HEK293 (cell line): Measurements from ENCODE around the gene SLC25A17.

Experiments used
- CTCF ChIA-PET: fragments of 350-600 bp; formaldehyde crosslinking; extraction: SDS; loops from one replicate; lab custom pipeline; 2021; ENCODE audit warnings: antibody characterized with exemption; lab: Yijun Ruan, JAX
- POLR2A ChIA-PET: fragments of 300-600 bp; formaldehyde crosslinking; extraction: SDS; loops from one replicate; lab custom pipeline; 2020; ENCODE audit warnings: antibody characterized with exemption, inconsistent platforms; lab: Yijun Ruan, JAX
- H3K27ac ChIP-seq: fragments of 200-500 bp; sonication (Bioruptor generic); 2 replicates; pipeline ENCODE4 v1.5.1; 2014; ENCODE audit warnings: low read depth, low read length, control low read depth, inconsistent platforms; ENCODE audit errors: extremely low read depth
- H3K36me3 ChIP-seq, 2 experiments: fragments of 200-500 bp in 1 of 2; sonication (Bioruptor generic) in 1 of 2; 1 replicate in 1 of 2; 2 replicates in 1 of 2; pipeline ENCODE4 v1.5.1; 2014 to 2017; ENCODE audit warnings: inconsistent platforms in 2 of 2, low read length in 2 of 2; ENCODE audit not compliant: control insufficient read depth in 2 of 2, insufficient read depth in 1 of 2
- H3K4me1 ChIP-seq: fragments of 200-500 bp; sonication (Bioruptor generic); 2 replicates; pipeline ENCODE4 v1.5.1; 2014; ENCODE audit warnings: mild to moderate bottlenecking, low read length, inconsistent platforms; ENCODE audit not compliant: control insufficient read depth, insufficient read depth
- H3K4me3 ChIP-seq: 2 replicates; pipeline ENCODE4 v1.5.1; 2011; ENCODE audit warnings: low read depth, mild to moderate bottlenecking, control low read depth, low read length, moderate library complexity
- H3K9me3 ChIP-seq: fragments of 200-500 bp; sonication (Bioruptor generic); 2 replicates; pipeline ENCODE4 v1.5.1; 2014; ENCODE audit warnings: low read depth, low read length, inconsistent platforms; ENCODE audit not compliant: control insufficient read depth, insufficient read depth
- BCL11A ChIP-seq: fragments of 450-650 bp; formaldehyde crosslinking; IDR thresholded peaks from 2 replicates; pipeline ENCODE4 v1.5.1; 2016; ENCODE audit warnings: low read depth, missing biosample characterization, missing genetic modification characterization
- ZBTB17 ChIP-seq: fragments of 450-650 bp; formaldehyde crosslinking; IDR thresholded peaks from 2 replicates; pipeline ENCODE4 v1.5.1; 2016; ENCODE audit warnings: missing biosample characterization, missing genetic modification characterization
- ZEB2 ChIP-seq: fragments of 450-650 bp; formaldehyde crosslinking; IDR thresholded peaks from 2 replicates; pipeline ENCODE4 v1.5.1; 2016; ENCODE audit warnings: missing biosample characterization, missing genetic modification characterization
- ZFP3 ChIP-seq: fragments of 450-650 bp; formaldehyde crosslinking; IDR thresholded peaks from 2 replicates; pipeline ENCODE4 v1.5.1; 2016; ENCODE audit warnings: low read depth, missing biosample characterization, missing genetic modification characterization
- ZFP37 ChIP-seq: fragments of 450-650 bp; formaldehyde crosslinking; IDR thresholded peaks from 2 replicates; pipeline ENCODE4 v1.5.1; 2016; ENCODE audit warnings: missing biosample characterization, missing genetic modification characterization
- ZNF19 ChIP-seq: fragments of 450-650 bp; formaldehyde crosslinking; IDR thresholded peaks from 2 replicates; pipeline ENCODE4; 2016; ENCODE audit warnings: missing biosample characterization, missing genetic modification characterization, low read depth
- ZNF391 ChIP-seq: fragments of 450-650 bp; formaldehyde crosslinking; IDR thresholded peaks from 2 replicates; pipeline ENCODE4 v1.5.1; 2016; ENCODE audit warnings: low read depth, missing biosample characterization, missing genetic modification characterization, borderline replicate concordance
- ZNF521 ChIP-seq: fragments of 450-650 bp; formaldehyde crosslinking; IDR thresholded peaks from 2 replicates; pipeline ENCODE4 v1.5.1; 2017; ENCODE audit warnings: missing biosample characterization, mild to moderate bottlenecking, missing genetic modification characterization
- ZNF561 ChIP-seq: fragments of 450-650 bp; IDR thresholded peaks from 2 replicates; pipeline ENCODE4 v1.5.1; 2018; ENCODE audit warnings: missing biosample characterization, missing genetic modification characterization, borderline replicate concordance
- ZNF624 ChIP-seq: fragments of 450-650 bp; formaldehyde crosslinking; IDR thresholded peaks from 2 replicates; pipeline ENCODE4 v1.5.1; 2017; ENCODE audit warnings: missing biosample characterization, missing genetic modification characterization
- ZNF768 ChIP-seq: fragments of 450-650 bp; formaldehyde crosslinking; IDR thresholded peaks from 2 replicates; pipeline ENCODE4 v1.5.1; 2018; ENCODE audit warnings: missing biosample characterization, mild to moderate bottlenecking, missing genetic modification characterization
- ZNF837 ChIP-seq: fragments of 450-650 bp; formaldehyde crosslinking; IDR thresholded peaks from 2 replicates; pipeline ENCODE4 v1.5.1; 2016; ENCODE audit warnings: missing biosample characterization, missing genetic modification characterization
- ZSCAN23 ChIP-seq: fragments of 450-650 bp; formaldehyde crosslinking; IDR thresholded peaks from 2 replicates; pipeline ENCODE4 v1.5.1; 2016; ENCODE audit warnings: missing biosample characterization, missing genetic modification characterization
- TF ChIP-seq, protein P1 (sequence below): fragments of 450-650 bp; formaldehyde crosslinking; IDR thresholded peaks from 2 replicates; pipeline ENCODE4 v1.5.1; 2016; ENCODE audit warnings: missing biosample characterization, missing genetic modification characterization, borderline replicate concordance
- TF ChIP-seq, protein P2 (sequence below): fragments of 450-650 bp; formaldehyde crosslinking; IDR thresholded peaks from 2 replicates; pipeline ENCODE4 v1.5.1; 2017; ENCODE audit warnings: missing biosample characterization, missing genetic modification characterization
- TF ChIP-seq, protein P3 (sequence below): fragments of 450-650 bp; formaldehyde crosslinking; IDR thresholded peaks from 2 replicates; pipeline ENCODE4 v1.5.1; 2017; ENCODE audit warnings: missing biosample characterization, missing genetic modification characterization
- TF ChIP-seq, protein P4 (sequence below): fragments of 450-650 bp; formaldehyde crosslinking; conservative IDR thresholded peaks from 2 replicates; pipeline ENCODE4 v1.5.1; 2016; ENCODE audit warnings: low read depth, missing biosample characterization, missing genetic modification characterization
- TF ChIP-seq, protein P5 (sequence below): fragments of 450-650 bp; formaldehyde crosslinking; IDR thresholded peaks from 2 replicates; pipeline ENCODE4 v1.5.1; 2016; ENCODE audit warnings: missing biosample characterization, missing genetic modification characterization

Gene SLC25A17

DNA sequence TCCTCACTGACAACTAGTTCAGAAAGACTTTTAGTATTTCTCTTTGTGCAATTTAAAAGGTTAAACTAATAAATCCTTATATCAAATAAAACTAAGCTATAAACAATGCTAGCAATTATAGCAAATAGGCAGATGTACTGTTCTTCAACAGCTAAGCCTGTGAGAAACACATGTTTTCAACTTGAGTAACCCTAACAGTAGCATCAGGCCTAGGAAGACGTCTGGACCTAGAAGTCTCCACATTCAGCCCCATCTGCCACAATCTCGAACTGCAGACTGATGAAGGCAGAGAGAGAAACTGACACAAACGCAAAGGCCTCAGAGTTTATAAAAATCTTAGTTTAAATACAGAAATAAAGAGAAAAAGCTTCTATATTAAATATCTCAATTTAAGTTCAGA is 34.8 kb upstream of the SLC25A17 start:
- Histone ChIP-seq H3K4me1 (peaks cover 22% of the 10 kb centered on the region), H3K4me3 (no peak overlapping the region), H3K9me3 (no peaks in the 10 kb centered on the region), H3K36me3 (peaks cover 11 to 42% of the 10 kb centered on the region in 2 experiments), H3K27ac (no peak overlapping the region)
- ChIA-PET POLR2A (interaction anchor here (0.6 kb wide), 1 partner anchor 124 kb away, joined by 3 read pairs; no protein-coding TSS in a partner anchor), CTCF (interaction anchor here (0.5 to 4.2 kb wide), 6 partner anchors 10 to 366 kb away, joined by 3 to 20 read pairs (median 4); no protein-coding TSS in a partner anchor)
- TF ChIP-seq ZSCAN23 (tag by site-specific recombination), result no peak
- TF ChIP-seq, protein P1, sequence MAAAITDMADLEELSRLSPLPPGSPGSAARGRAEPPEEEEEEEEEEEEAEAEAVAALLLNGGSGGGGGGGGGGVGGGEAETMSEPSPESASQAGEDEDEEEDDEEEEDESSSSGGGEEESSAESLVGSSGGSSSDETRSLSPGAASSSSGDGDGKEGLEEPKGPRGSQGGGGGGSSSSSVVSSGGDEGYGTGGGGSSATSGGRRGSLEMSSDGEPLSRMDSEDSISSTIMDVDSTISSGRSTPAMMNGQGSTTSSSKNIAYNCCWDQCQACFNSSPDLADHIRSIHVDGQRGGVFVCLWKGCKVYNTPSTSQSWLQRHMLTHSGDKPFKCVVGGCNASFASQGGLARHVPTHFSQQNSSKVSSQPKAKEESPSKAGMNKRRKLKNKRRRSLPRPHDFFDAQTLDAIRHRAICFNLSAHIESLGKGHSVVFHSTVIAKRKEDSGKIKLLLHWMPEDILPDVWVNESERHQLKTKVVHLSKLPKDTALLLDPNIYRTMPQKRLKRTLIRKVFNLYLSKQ (tag by site-specific recombination), result no peak
- no peak for TF ChIP-seq ZNF391 (tag by site-specific recombination)
- TF ChIP-seq, protein P2, sequence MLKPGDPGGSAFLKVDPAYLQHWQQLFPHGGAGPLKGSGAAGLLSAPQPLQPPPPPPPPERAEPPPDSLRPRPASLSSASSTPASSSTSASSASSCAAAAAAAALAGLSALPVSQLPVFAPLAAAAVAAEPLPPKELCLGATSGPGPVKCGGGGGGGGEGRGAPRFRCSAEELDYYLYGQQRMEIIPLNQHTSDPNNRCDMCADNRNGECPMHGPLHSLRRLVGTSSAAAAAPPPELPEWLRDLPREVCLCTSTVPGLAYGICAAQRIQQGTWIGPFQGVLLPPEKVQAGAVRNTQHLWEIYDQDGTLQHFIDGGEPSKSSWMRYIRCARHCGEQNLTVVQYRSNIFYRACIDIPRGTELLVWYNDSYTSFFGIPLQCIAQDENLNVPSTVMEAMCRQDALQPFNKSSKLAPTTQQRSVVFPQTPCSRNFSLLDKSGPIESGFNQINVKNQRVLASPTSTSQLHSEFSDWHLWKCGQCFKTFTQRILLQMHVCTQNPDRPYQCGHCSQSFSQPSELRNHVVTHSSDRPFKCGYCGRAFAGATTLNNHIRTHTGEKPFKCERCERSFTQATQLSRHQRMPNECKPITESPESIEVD (tag by site-specific recombination), result no peak; the same call in none of the 2 replicates
- no peak for TF ChIP-seq ZEB2
- TF ChIP-seq ZNF19 (tag by site-specific recombination), result no peak
- no peak for TF ChIP-seq ZNF624 (tag by site-specific recombination)
- TF ChIP-seq, protein P3, sequence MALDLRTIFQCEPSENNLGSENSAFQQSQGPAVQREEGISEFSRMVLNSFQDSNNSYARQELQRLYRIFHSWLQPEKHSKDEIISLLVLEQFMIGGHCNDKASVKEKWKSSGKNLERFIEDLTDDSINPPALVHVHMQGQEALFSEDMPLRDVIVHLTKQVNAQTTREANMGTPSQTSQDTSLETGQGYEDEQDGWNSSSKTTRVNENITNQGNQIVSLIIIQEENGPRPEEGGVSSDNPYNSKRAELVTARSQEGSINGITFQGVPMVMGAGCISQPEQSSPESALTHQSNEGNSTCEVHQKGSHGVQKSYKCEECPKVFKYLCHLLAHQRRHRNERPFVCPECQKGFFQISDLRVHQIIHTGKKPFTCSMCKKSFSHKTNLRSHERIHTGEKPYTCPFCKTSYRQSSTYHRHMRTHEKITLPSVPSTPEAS, result no peak
- no peak for TF ChIP-seq ZNF837
- TF ChIP-seq ZFP37, result no peak
- no peak for TF ChIP-seq ZBTB17 (tag by site-specific recombination)
- TF ChIP-seq ZFP3 (tag by site-specific recombination), result no peak
- TF ChIP-seq, protein P4, sequence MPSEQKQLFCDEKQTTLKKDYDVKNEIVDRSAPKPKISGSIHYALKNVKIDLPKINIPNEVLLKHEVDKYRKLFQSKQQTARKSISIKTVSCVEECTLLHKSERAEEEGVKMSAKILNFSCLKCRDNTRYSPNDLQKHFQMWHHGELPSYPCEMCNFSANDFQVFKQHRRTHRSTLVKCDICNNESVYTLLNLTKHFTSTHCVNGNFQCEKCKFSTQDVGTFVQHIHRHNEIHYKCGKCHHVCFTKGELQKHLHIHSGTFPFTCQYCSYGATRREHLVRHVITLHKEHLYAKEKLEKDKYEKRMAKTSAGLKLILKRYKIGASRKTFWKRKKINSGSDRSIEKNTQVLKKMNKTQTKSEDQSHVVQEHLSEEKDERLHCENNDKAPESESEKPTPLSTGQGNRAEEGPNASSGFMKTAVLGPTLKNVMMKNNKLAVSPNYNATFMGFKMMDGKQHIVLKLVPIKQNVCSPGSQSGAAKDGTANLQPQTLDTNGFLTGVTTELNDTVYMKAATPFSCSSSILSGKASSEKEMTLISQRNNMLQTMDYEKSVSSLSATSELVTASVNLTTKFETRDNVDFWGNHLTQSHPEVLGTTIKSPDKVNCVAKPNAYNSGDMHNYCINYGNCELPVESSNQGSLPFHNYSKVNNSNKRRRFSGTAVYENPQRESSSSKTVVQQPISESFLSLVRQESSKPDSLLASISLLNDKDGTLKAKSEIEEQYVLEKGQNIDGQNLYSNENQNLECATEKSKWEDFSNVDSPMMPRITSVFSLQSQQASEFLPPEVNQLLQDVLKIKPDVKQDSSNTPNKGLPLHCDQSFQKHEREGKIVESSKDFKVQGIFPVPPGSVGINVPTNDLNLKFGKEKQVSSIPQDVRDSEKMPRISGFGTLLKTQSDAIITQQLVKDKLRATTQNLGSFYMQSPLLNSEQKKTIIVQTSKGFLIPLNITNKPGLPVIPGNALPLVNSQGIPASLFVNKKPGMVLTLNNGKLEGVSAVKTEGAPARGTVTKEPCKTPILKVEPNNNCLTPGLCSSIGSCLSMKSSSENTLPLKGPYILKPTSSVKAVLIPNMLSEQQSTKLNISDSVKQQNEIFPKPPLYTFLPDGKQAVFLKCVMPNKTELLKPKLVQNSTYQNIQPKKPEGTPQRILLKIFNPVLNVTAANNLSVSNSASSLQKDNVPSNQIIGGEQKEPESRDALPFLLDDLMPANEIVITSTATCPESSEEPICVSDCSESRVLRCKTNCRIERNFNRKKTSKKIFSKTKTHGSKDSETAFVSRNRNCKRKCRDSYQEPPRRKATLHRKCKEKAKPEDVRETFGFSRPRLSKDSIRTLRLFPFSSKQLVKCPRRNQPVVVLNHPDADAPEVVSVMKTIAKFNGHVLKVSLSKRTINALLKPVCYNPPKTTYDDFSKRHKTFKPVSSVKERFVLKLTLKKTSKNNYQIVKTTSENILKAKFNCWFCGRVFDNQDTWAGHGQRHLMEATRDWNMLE (tag by site-specific recombination), result no peak
- no peak for TF ChIP-seq ZNF561
- TF ChIP-seq ZNF768 (tag by site-specific recombination), result no peak
- TF ChIP-seq ZNF521 (tag by site-specific recombination), result no peak
- no peak for TF ChIP-seq BCL11A
- TF ChIP-seq, protein P5, sequence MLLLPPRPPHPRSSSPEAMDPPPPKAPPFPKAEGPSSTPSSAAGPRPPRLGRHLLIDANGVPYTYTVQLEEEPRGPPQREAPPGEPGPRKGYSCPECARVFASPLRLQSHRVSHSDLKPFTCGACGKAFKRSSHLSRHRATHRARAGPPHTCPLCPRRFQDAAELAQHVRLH (tag by site-specific recombination), result no peak
